Eye (tissue), 1 donor: ENCODE data around the gene HSF2BP.

Experiments
- DNase-seq: peaks from one replicate; pipeline ENCODE4 v3.0.0-alpha.2; 2015

Gene HSF2BP

DNA sequence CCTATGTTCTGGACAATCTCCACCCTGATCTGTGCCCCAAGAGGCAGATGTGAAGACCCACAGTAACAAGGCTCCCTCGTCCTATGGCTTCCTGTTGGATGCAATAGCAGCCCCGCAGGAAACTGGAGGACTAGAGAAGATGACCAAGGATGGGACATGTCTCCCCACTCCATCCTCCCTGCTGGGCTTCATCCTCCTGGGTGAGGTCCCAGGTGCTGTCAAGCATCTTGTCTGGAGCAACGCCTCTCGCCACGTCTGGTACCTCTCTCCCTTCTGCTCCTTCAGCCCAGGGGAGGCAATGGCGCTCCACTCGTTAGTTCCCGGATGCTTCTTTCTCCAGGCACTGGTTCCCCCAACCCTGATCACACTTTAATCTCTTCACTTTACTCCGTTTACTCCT is 11.1 kb downstream of the HSF2BP start:
- no peak for DNase-seq

GRCh38 chr21:43646550-43647260 is 12.6 kb downstream of the HSF2BP start:
- DNase-seq = peak; percentile 95

- no peak for DNase-seq
Measured at GRCh38 chr21:43645976-43646375, 13.3 kb downstream of the HSF2BP start.

- peak; percentile 90 for DNase-seq
Measured at GRCh38 chr21:43645136-43645891, 14.0 kb downstream of the HSF2BP start.

DNA sequence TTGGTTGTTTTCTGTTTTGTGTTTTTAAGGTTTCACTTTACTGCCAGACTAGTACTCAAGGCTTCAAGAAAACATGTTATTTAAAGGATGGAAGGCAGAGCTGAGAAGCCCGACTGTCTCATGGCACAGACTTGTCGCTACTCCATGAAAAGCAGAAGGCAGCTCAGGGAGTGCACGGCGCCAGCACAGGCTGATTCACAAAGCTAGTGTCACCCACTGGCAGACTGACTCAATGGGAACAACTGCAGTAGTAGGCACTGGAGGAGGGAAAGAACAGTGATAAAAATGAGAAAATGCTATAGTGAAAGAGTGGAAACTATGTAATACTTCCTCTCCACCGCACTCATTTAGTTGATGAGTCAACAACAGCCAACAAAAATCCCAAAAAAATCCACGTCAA is 14.7 kb downstream of the HSF2BP start:
- DNase-seq = no peak

DNA sequence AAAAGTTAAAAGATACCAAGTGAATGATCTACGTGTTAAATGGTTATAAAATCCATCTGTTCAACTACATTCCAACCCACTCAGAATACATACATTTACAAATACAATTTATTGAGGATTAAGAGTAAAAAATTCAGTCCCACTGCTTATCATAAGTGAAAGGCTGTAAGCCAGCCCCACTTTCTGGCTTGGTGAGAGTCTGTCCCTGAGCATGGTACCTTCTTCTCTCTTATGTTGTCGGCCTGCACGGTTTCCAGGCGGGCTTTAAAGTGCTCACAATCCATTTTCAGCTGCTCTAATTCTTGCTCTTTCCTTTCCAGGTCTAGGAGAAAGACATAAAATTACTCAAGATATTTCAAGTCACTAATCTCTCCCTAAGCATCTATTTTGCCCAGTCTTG is 15.2 kb downstream of the HSF2BP start:
- no peak for DNase-seq

DNA sequence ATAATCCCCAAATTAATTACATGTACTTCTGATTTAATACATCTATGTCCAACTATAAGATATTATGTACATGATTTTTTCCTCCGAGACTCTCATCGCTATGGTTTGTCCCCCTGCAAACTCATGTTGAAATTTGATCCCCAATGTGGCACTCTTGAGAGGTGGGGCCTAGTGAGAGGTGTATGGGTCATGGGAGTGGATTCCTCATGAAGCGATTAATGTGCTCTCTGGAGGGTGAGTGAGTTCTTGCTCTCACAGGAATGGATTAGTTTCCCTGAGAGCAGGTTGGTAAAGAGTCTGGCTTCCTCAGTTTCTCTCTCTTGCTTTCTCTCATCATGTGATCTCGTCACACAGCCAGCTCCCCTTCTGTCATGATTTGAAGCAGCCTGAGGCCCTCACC is 16.1 kb downstream of the HSF2BP start:
- peak; percentile 8 for DNase-seq

- DNase-seq = no peak
Measured at GRCh38 chr21:43640400-43640799, 18.9 kb downstream of the HSF2BP start.

DNA sequence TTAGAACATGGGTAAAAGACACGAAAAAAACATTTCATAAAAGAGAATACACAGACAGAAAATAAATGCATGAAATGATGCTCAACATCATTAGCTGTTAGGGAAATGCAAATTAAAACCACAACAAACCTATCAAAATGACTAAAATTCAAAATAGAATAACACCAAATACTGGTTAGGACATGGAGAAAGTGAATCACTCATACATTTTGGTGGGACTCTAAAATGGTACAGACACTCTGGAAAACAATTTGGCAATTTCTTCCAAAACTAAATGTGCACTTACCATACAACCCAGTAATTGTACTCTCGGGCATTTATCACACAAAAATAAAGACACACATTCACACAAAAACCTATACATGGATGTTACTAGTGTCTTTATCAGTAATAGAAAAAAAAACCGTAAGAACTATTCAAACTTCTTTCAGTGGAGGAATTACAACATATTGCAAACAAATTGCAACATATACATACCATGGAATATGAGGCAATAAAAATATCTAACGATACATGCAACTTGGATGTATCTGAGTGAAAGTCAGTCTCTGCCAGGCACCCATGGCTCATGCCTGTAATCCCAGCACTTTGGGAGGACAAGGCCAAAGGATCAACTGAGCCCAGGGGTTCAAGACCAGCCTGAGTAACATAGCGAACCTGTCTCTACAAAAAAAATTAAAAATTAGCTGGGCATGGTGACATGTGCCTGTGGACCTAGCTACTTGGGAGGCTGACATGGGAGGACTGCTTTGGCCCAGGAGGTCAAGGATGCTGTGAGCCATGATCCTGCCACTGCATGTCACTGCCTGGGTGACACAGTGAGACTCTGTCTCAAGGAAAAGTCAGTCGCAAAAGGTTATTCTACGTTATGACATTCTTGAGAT is 19.6 kb downstream of the HSF2BP start:
- no peak for DNase-seq

- DNase-seq = no peak
Measured at GRCh38 chr21:43637530-43638158, 21.6 kb downstream of the HSF2BP start.

DNA sequence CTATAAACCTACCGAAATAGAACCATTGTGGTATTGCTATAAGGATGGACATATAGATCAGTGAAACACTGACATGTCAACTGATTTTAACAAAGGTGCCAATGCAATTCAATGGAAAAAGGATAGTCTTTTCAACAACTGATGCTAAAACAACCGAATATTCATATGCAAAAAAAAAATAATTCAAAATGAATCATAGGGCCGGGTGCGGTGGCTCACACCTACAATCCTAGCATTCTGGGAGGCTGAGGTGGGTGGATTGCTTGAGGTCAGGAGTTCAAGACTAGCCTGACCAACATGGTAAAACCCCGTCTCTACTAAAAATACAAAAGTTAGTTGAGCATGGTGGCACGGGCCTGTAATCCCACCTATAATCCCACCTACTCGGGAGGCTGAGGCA is 23.9 kb downstream of the HSF2BP start:
- no peak for DNase-seq

- DNase-seq = no peak
Measured at GRCh38 chr21:43634618-43635017, 24.7 kb downstream of the HSF2BP start.

GRCh38 chr21:43632373-43632905 is 26.8 kb downstream of the HSF2BP start:
- DNase-seq = no peak

DNA sequence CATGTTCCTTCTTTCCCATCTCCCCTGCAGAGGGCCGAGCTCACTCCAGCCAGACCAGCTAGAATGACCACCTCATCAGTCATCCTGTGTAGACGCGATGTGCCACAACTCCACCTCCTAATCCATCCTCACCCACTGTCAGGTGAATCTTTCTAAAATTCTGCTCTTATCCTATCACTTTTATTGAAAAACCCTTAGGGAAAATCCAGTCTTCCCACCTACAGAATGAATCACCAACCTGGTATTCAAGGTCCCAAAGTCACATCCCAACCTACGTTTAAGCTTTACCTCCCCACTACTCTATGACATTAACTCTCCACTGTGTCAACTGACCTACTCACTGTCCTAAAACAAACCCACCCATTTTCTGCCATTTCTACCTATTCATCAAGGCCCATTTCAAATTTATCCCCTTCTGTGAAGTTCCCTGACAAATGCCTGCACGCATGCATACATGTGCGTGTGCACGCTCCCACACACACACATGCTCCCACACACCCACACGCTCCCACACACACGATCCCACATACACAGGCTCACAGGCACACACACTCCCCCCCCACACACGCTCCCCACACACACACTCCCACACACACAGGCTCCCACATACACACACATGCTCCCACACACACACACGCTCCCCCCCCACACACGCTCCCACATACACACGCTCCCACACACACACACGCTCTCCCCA is 27.7 kb downstream of the HSF2BP start:
- DNase-seq = no peak

DNA sequence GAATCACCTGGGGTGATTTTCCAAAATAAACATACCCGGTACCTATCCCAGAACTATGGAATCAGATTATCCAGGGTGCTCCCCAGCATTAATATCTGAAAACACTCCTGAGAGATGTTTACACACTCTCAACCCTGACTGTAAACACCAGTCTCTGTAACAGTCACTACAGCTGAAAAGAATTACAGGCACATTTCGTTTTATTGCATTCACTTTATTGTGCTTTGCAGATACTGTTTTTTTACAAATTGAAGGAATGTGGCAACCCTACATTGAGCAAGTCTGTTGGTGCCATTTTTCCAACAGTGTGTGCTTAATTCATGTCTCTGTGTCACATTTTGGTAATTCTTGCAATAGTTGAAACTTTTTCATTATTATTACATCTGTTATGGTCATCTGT is 31.8 kb downstream of the HSF2BP start:
- DNase-seq = no peak

- DNase-seq = no peak
Measured at GRCh38 chr21:43626390-43626789, 32.9 kb downstream of the HSF2BP start.

- no peak for DNase-seq
Measured at GRCh38 chr21:43624339-43624738, 34.9 kb downstream of the HSF2BP start.

GRCh38 chr21:43623588-43623987 is 35.7 kb downstream of the HSF2BP start:
- no peak for DNase-seq

DNA sequence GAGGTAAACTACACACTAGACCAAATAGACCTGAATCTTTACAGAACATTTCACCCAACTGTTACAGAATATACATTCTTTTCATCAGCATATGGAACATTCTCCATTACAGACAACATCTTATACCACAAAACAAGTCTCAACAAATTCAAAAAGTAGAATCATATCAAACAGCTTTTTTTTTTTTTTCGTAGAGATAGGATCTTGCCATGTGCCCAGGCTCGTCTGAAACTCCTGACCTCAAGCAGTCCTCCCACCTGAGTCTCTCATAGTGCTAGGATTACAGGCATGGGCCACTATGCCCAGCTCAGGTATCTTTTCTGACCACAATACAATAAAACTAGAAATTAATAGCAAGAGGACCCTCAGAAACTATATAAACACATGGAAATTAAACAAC is 36.5 kb downstream of the HSF2BP start:
- DNase-seq = no peak

- no peak for DNase-seq
Measured at GRCh38 chr21:43619856-43620255, 39.4 kb downstream of the HSF2BP start.

- DNase-seq = no peak
Measured at GRCh38 chr21:43619344-43619743, 39.9 kb downstream of the HSF2BP start.

GRCh38 chr21:43618940-43619339 is 40.3 kb downstream of the HSF2BP start:
- DNase-seq = no peak
